HepG2 (cell line): ENCODE data around the gene DDT. TPM values are rescaled to one million over a fixed set of nuclear protein-coding genes. Genes with fewer than 3 reads are reported as not detected.

Experiments used
- ADNP ChIP-seq: sonication (generic); formaldehyde crosslinking; IDR thresholded peaks from 2 replicates; pipeline ENCODE4 v1.4.0; 2020; ENCODE audit warnings: missing genetic modification reagents
- CREB1 ChIP-seq, 2 experiments: fragments of 450-650 bp in 1 of 2; IDR thresholded peaks; 2 replicates each; pipeline ENCODE4 v1.6.1; 2016 to 2017; ENCODE audit warnings: control low read depth in 1 of 2, mild to moderate bottlenecking in 1 of 2, missing compliant biosample characterization in 1 of 2, missing genetic modification characterization in 1 of 2
- HOXD1 ChIP-seq: sonication (generic); formaldehyde crosslinking; IDR thresholded peaks from 2 replicates; pipeline ENCODE4 v1.5.0; 2020; ENCODE audit warnings: missing genetic modification reagents
- MLLT10 ChIP-seq: sonication (generic); formaldehyde crosslinking; IDR thresholded peaks from 2 replicates; pipeline ENCODE4 v1.4.0; 2020; ENCODE audit warnings: missing genetic modification reagents
- TBP ChIP-seq: sonication (generic); formaldehyde crosslinking; IDR thresholded peaks from 2 replicates; pipeline ENCODE4 v1.5.0; 2020; ENCODE audit warnings: missing genetic modification reagents
- ZBTB3 ChIP-seq: sonication (generic); formaldehyde crosslinking; IDR thresholded peaks from 2 replicates; pipeline ENCODE4 v1.4.0; 2020; ENCODE audit warnings: low read depth, mild to moderate bottlenecking, moderate library complexity, missing genetic modification reagents, borderline replicate concordance
- ZNF235 ChIP-seq: sonication (generic); formaldehyde crosslinking; IDR thresholded peaks from 2 replicates; pipeline ENCODE4 v1.8.1; 2023; ENCODE audit warnings: mild to moderate bottlenecking, missing genetic modification reagents, borderline replicate concordance
- ZNF333 ChIP-seq: sonication (generic); formaldehyde crosslinking; IDR thresholded peaks from 2 replicates; pipeline ENCODE4 v1.4.0; 2020; ENCODE audit warnings: mild to moderate bottlenecking, missing genetic modification reagents, borderline replicate concordance
- ZNF432 ChIP-seq: sonication (generic); formaldehyde crosslinking; IDR thresholded peaks from 2 replicates; pipeline ENCODE4 v1.5.0; 2020; ENCODE audit warnings: missing genetic modification reagents, mild to moderate bottlenecking, borderline replicate concordance
- ZNF510 ChIP-seq: sonication (generic); formaldehyde crosslinking; IDR thresholded peaks from 2 replicates; pipeline ENCODE4 v1.4.0; 2020; ENCODE audit warnings: low read depth, mild to moderate bottlenecking, missing genetic modification reagents
- polyA plus RNA-seq, 8 experiments: library from polyadenylated mRNA; depleted of rRNA in 3 of 8; stranded (reverse) in 7 of 8; unstranded in 1 of 8; fragments of >200 nt; fragmentation: Illumina TruSeq in 4 of 8; extraction: Trizol in 4 of 8; gene quantifications; 2 replicates each; pipeline versions ENCODE4 v1.2.1 to v1.2.3, GENCODE V29; 2011 to 2016; ENCODE audit warnings: low read depth in 4 of 8, missing spikeins in 1 of 8, mixed read lengths in 1 of 8; ENCODE audit not compliant: insufficient read depth in 1 of 8
- total RNA-seq, 5 experiments: library from RNA; depleted of rRNA; stranded (reverse); fragments of >200 nt; fragmentation: Illumina TruSeq; extraction: Trizol; gene quantifications; 2 replicates each; pipeline ENCODE4 v1.2.3, GENCODE V29; 2016; ENCODE audit warnings: low read depth in 1 of 5
- TF ChIP-seq, protein P1 (sequence below): sonication (generic); formaldehyde crosslinking; IDR thresholded peaks from 2 replicates; pipeline ENCODE4 v1.8.0; 2022; ENCODE audit warnings: missing genetic modification reagents, mild to moderate bottlenecking, inconsistent platforms, borderline replicate concordance
- TF ChIP-seq, protein P2 (sequence below): sonication (generic); formaldehyde crosslinking; IDR thresholded peaks from 2 replicates; pipeline ENCODE4 v1.4.0; 2020; ENCODE audit warnings: mild to moderate bottlenecking, missing genetic modification reagents
- TF ChIP-seq, protein P3 (sequence below): IDR thresholded peaks from 2 replicates; pipeline ENCODE4 v1.6.1; 2012; ENCODE audit warnings: low read depth, low read length, improper control_type of control experiment
- TF ChIP-seq, protein P4 (sequence below): sonication (generic); formaldehyde crosslinking; IDR thresholded peaks from 2 replicates; pipeline ENCODE4 v1.4.0; 2020; ENCODE audit warnings: missing genetic modification reagents

DDT gene
- total and polyA plus RNA-seq, 2 of the 13 experiments (the other 11 are each of a cell fraction or from before 2014, with no cell fraction given) = 143 to 181 TPM

DNA sequence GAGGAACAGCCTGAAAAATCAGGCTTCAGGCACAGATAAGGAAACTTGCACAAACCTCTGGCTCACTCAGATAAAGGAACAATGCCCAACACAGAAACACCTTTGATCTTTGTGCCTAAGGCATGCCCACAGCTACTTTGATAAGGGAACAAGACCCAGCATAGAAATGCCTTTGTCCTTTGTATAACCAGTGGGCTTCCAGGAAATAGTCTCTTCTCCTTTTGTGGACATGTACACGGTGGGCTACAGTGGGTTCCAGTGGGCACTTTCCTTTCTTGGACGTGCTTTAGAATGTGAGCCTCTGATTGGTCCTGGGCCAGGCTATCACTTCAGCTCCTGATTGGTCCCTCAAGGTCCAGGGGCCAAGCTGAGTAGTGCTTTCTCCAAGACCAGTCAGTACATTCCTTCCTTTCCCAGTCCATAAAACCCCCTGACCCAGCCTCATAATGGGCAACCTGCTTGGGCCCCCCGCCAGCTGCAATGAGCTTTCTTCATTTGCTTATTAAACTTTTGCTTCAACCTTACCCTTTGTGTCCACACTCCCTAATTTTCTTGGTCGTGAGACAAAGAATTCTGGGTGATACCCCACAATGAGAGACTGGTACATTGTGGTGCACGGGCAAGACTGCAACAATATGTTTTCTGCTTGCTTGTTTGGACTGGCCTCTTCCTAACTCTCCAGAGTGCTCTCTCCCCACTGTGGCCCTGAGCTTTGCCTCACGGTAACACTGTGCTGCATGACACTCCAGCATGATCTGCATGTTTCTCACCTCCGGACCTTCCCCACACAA lies 35.2 kb upstream of the DDT start (continued):
- TF ChIP-seq, protein P1, sequence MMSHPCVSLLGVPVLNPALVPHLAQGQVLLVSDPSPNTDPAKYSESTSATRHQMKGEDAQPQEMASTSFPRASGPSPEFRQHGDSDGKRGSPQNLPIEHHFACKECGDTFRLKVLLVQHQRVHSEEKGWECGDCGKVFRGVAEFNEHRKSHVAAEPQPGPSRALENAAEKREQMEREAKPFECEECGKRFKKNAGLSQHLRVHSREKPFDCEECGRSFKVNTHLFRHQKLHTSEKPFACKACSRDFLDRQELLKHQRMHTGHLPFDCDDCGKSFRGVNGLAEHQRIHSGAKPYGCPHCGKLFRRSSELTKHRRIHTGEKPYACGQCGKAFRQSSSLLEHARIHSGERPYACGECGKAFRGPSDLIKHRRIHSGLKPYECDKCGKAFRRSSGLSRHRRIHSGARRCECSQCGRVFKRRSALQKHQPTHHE (CRISPR knock-in tag) = no peak
- no peak for TF ChIP-seq ZNF432
- TF ChIP-seq ZNF333 (CRISPR knock-in tag) = no peak
- no peak for TF ChIP-seq CREB1 (IDR thresholded peaks at IDR 0.05)
- TF ChIP-seq CREB1 (CRISPR knock-in tag; IDR thresholded peaks at IDR 0.05) = peak; percentile 24; the same call in 1 of the 2 replicates
- TF ChIP-seq TBP (CRISPR knock-in tag) = no peak
- no peak for TF ChIP-seq MLLT10 (CRISPR knock-in tag)
- TF ChIP-seq, protein P2, sequence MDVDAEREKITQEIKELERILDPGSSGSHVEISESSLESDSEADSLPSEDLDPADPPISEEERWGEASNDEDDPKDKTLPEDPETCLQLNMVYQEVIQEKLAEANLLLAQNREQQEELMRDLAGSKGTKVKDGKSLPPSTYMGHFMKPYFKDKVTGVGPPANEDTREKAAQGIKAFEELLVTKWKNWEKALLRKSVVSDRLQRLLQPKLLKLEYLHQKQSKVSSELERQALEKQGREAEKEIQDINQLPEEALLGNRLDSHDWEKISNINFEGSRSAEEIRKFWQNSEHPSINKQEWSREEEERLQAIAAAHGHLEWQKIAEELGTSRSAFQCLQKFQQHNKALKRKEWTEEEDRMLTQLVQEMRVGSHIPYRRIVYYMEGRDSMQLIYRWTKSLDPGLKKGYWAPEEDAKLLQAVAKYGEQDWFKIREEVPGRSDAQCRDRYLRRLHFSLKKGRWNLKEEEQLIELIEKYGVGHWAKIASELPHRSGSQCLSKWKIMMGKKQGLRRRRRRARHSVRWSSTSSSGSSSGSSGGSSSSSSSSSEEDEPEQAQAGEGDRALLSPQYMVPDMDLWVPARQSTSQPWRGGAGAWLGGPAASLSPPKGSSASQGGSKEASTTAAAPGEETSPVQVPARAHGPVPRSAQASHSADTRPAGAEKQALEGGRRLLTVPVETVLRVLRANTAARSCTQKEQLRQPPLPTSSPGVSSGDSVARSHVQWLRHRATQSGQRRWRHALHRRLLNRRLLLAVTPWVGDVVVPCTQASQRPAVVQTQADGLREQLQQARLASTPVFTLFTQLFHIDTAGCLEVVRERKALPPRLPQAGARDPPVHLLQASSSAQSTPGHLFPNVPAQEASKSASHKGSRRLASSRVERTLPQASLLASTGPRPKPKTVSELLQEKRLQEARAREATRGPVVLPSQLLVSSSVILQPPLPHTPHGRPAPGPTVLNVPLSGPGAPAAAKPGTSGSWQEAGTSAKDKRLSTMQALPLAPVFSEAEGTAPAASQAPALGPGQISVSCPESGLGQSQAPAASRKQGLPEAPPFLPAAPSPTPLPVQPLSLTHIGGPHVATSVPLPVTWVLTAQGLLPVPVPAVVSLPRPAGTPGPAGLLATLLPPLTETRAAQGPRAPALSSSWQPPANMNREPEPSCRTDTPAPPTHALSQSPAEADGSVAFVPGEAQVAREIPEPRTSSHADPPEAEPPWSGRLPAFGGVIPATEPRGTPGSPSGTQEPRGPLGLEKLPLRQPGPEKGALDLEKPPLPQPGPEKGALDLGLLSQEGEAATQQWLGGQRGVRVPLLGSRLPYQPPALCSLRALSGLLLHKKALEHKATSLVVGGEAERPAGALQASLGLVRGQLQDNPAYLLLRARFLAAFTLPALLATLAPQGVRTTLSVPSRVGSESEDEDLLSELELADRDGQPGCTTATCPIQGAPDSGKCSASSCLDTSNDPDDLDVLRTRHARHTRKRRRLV (CRISPR knock-in tag) = no peak
- no peak for TF ChIP-seq ZBTB3
- TF ChIP-seq ZNF235 = no peak
- no peak for TF ChIP-seq ADNP (CRISPR knock-in tag)
- no peak for TF ChIP-seq ZNF510
- TF ChIP-seq, protein P3, sequence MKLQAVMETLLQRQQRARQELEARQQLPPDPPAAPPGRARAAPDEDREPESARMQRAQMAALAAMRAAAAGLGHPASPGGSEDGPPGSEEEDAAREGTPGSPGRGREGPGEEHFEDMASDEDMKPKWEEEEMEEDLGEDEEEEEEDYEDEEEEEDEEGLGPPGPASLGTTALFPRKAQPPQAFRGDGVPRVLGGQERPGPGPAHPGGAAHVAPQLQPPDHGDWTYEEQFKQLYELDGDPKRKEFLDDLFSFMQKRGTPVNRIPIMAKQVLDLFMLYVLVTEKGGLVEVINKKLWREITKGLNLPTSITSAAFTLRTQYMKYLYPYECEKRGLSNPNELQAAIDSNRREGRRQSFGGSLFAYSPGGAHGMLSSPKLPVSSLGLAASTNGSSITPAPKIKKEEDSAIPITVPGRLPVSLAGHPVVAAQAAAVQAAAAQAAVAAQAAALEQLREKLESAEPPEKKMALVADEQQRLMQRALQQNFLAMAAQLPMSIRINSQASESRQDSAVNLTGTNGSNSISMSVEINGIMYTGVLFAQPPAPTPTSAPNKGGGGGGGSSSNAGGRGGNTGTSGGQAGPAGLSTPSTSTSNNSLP = peak; percentile 41; the same call in 1 of the 2 replicates
- TF ChIP-seq, protein P4, sequence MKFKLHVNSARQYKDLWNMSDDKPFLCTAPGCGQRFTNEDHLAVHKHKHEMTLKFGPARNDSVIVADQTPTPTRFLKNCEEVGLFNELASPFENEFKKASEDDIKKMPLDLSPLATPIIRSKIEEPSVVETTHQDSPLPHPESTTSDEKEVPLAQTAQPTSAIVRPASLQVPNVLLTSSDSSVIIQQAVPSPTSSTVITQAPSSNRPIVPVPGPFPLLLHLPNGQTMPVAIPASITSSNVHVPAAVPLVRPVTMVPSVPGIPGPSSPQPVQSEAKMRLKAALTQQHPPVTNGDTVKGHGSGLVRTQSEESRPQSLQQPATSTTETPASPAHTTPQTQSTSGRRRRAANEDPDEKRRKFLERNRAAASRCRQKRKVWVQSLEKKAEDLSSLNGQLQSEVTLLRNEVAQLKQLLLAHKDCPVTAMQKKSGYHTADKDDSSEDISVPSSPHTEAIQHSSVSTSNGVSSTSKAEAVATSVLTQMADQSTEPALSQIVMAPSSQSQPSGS (CRISPR knock-in tag) = peak; percentile 45; the same call in 1 of the 2 replicates
- TF ChIP-seq HOXD1 (CRISPR knock-in tag) = no peak
